Measurements from ENCODE around the gene BLOC1S2.
A peak's percentile ranks its signal among the peaks of the same experiment; 100 is the strongest.

Gene BLOC1S2

GRCh38 chr10:100286051-100287033, at the start of gene BLOC1S2:
Gene BLOC1S2, minus strand, starts transcription at chr10:100286680. Its CDS starts 21 bp downstream, at chr10:100286659.
- Histone ChIP-seq H3K27me3 (ENCODE audit: control insufficient read depth in 1 of 2, insufficient read depth in 2 of 2, low read length in 2 of 2) (no peaks in the 10 kb centered on the region), H3K9me3 (ENCODE audit: control insufficient read depth in 2 of 2, low read length in 2 of 2) (no peaks in the 10 kb centered on the region), H3K27ac (ENCODE audit: low read length) (peak within 1 kb of the TSS; percentile 94), H3K4me1 (ENCODE audit: control insufficient read depth, insufficient read depth, low read length) (peaks cover 9% of the 10 kb centered on the region), H3K9ac (ENCODE audit: low read length in 2 of 2) (peak within 1 kb of the TSS; percentile 96 to 97), H3K36me3 (ENCODE audit: control insufficient read depth in 2 of 2, insufficient read depth in 2 of 2, low read length in 2 of 2) (peaks cover 0 to 4% of the 10 kb centered on the region in 2 donors), H3K4me3 (ENCODE audit: low read length in 2 of 2) (peak within 1 kb of the TSS; percentile 98)

GRCh38 chr10:100334762-100335161, 48.3 kb upstream of the BLOC1S2 start:
- H3K36me3 ChIP-seq (ENCODE audit: control insufficient read depth in 2 of 2, insufficient read depth in 2 of 2, low read length in 2 of 2) = no peaks in the 10 kb centered on the region
- H3K4me3 ChIP-seq (ENCODE audit: low read length in 2 of 2) = no peak overlapping the region
- H3K9ac ChIP-seq (ENCODE audit: low read length in 2 of 2) = no peak overlapping the region
- H3K27me3 ChIP-seq (ENCODE audit: control insufficient read depth in 1 of 2, insufficient read depth in 2 of 2, low read length in 2 of 2) = peaks cover 20% of the 10 kb centered on the region in 2 donors
- H3K27ac ChIP-seq (ENCODE audit: low read length) = no peak overlapping the region
- no peaks in the 10 kb centered on the region for H3K4me1 ChIP-seq (ENCODE audit: control insufficient read depth, insufficient read depth, low read length)
- H3K9me3 ChIP-seq (ENCODE audit: control insufficient read depth in 2 of 2, low read length in 2 of 2) = no peaks in the 10 kb centered on the region

GRCh38 chr10:100333661-100334440, 47.4 kb upstream of the BLOC1S2 start:
- H3K9me3 ChIP-seq (ENCODE audit: control insufficient read depth in 2 of 2, low read length in 2 of 2) = no peaks in the 10 kb centered on the region
- no peaks in the 10 kb centered on the region for H3K36me3 ChIP-seq (ENCODE audit: control insufficient read depth in 2 of 2, insufficient read depth in 2 of 2, low read length in 2 of 2)
- H3K27ac ChIP-seq (ENCODE audit: low read length) = no peak overlapping the region
- no peak overlapping the region for H3K9ac ChIP-seq (ENCODE audit: low read length in 2 of 2)
- H3K4me1 ChIP-seq (ENCODE audit: control insufficient read depth, insufficient read depth, low read length) = no peaks in the 10 kb centered on the region
- peaks cover 20% of the 10 kb centered on the region in 2 donors for H3K27me3 ChIP-seq (ENCODE audit: control insufficient read depth in 1 of 2, insufficient read depth in 2 of 2, low read length in 2 of 2)
- H3K4me3 ChIP-seq (ENCODE audit: low read length in 2 of 2) = no peak overlapping the region

GRCh38 chr10:100333106-100333505, 46.6 kb upstream of the BLOC1S2 start:
- H3K27ac ChIP-seq (ENCODE audit: low read length) = no peak overlapping the region
- H3K4me1 ChIP-seq (ENCODE audit: control insufficient read depth, insufficient read depth, low read length) = no peaks in the 10 kb centered on the region
- H3K9ac ChIP-seq (ENCODE audit: low read length in 2 of 2) = no peak overlapping the region
- H3K36me3 ChIP-seq (ENCODE audit: control insufficient read depth in 2 of 2, insufficient read depth in 2 of 2, low read length in 2 of 2) = no peaks in the 10 kb centered on the region
- H3K4me3 ChIP-seq (ENCODE audit: low read length in 2 of 2) = no peak overlapping the region
- H3K9me3 ChIP-seq (ENCODE audit: control insufficient read depth in 2 of 2, low read length in 2 of 2) = no peaks in the 10 kb centered on the region
- peaks cover 20% of the 10 kb centered on the region in 2 donors for H3K27me3 ChIP-seq (ENCODE audit: control insufficient read depth in 1 of 2, insufficient read depth in 2 of 2, low read length in 2 of 2)

GRCh38 chr10:100330079-100330478, 43.6 kb upstream of the BLOC1S2 start, which contains the start of gene PKD2L1:
Gene PKD2L1, minus strand, starts transcription at chr10:100330228. Its CDS starts 125 bp downstream, at chr10:100330103.
- Histone ChIP-seq H3K9me3 (ENCODE audit: control insufficient read depth in 2 of 2, low read length in 2 of 2) (no peaks in the 10 kb centered on the region), H3K27ac (ENCODE audit: low read length) (no peak within 1 kb of the TSS), H3K4me3 (ENCODE audit: low read length in 2 of 2) (no peak within 1 kb of the TSS), H3K4me1 (ENCODE audit: control insufficient read depth, insufficient read depth, low read length) (no peaks in the 10 kb centered on the region), H3K9ac (ENCODE audit: low read length in 2 of 2) (no peak within 1 kb of the TSS), H3K27me3 (ENCODE audit: control insufficient read depth in 1 of 2, insufficient read depth in 2 of 2, low read length in 2 of 2) (peaks cover 20% of the 10 kb centered on the region in 2 donors), H3K36me3 (ENCODE audit: control insufficient read depth in 2 of 2, insufficient read depth in 2 of 2, low read length in 2 of 2) (no peaks in the 10 kb centered on the region)

GRCh38 chr10:100328198-100328597, 41.7 kb upstream of the BLOC1S2 start:
- Histone ChIP-seq H3K27ac (ENCODE audit: low read length) (no peak overlapping the region), H3K9ac (ENCODE audit: low read length in 2 of 2) (no peak overlapping the region), H3K4me3 (ENCODE audit: low read length in 2 of 2) (no peak overlapping the region), H3K9me3 (ENCODE audit: control insufficient read depth in 2 of 2, low read length in 2 of 2) (no peaks in the 10 kb centered on the region), H3K36me3 (ENCODE audit: control insufficient read depth in 2 of 2, insufficient read depth in 2 of 2, low read length in 2 of 2) (no peaks in the 10 kb centered on the region), H3K4me1 (ENCODE audit: control insufficient read depth, insufficient read depth, low read length) (no peaks in the 10 kb centered on the region), H3K27me3 (ENCODE audit: control insufficient read depth in 1 of 2, insufficient read depth in 2 of 2, low read length in 2 of 2) (peaks cover 15 to 20% of the 10 kb centered on the region in 2 donors)

GRCh38 chr10:100327718-100328009, 41.2 kb upstream of the BLOC1S2 start:
- Histone ChIP-seq H3K27ac (ENCODE audit: low read length) (no peak overlapping the region), H3K9ac (ENCODE audit: low read length in 2 of 2) (no peak overlapping the region), H3K9me3 (ENCODE audit: control insufficient read depth in 2 of 2, low read length in 2 of 2) (no peaks in the 10 kb centered on the region), H3K4me3 (ENCODE audit: low read length in 2 of 2) (no peak overlapping the region), H3K27me3 (ENCODE audit: control insufficient read depth in 1 of 2, insufficient read depth in 2 of 2, low read length in 2 of 2) (peaks cover 12 to 20% of the 10 kb centered on the region in 2 donors), H3K36me3 (ENCODE audit: control insufficient read depth in 2 of 2, insufficient read depth in 2 of 2, low read length in 2 of 2) (no peaks in the 10 kb centered on the region), H3K4me1 (ENCODE audit: control insufficient read depth, insufficient read depth, low read length) (no peaks in the 10 kb centered on the region)

GRCh38 chr10:100327007-100327717, 40.7 kb upstream of the BLOC1S2 start:
- no peaks in the 10 kb centered on the region for H3K4me1 ChIP-seq (ENCODE audit: control insufficient read depth, insufficient read depth, low read length)
- H3K9me3 ChIP-seq (ENCODE audit: control insufficient read depth in 2 of 2, low read length in 2 of 2) = no peaks in the 10 kb centered on the region
- H3K36me3 ChIP-seq (ENCODE audit: control insufficient read depth in 2 of 2, insufficient read depth in 2 of 2, low read length in 2 of 2) = no peaks in the 10 kb centered on the region
- H3K27ac ChIP-seq (ENCODE audit: low read length) = no peak overlapping the region
- H3K4me3 ChIP-seq (ENCODE audit: low read length in 2 of 2) = no peak overlapping the region
- no peak overlapping the region for H3K9ac ChIP-seq (ENCODE audit: low read length in 2 of 2)
- H3K27me3 ChIP-seq (ENCODE audit: control insufficient read depth in 1 of 2, insufficient read depth in 2 of 2, low read length in 2 of 2) = peaks cover 12 to 20% of the 10 kb centered on the region in 2 donors

- Histone ChIP-seq H3K27ac (ENCODE audit: low read length) (no peak overlapping the region), H3K4me3 (ENCODE audit: low read length in 2 of 2) (no peak overlapping the region), H3K4me1 (ENCODE audit: control insufficient read depth, insufficient read depth, low read length) (no peaks in the 10 kb centered on the region), H3K9ac (ENCODE audit: low read length in 2 of 2) (no peak overlapping the region), H3K27me3 (ENCODE audit: control insufficient read depth in 1 of 2, insufficient read depth in 2 of 2, low read length in 2 of 2) (peaks cover 2 to 3% of the 10 kb centered on the region in 2 donors), H3K36me3 (ENCODE audit: control insufficient read depth in 2 of 2, insufficient read depth in 2 of 2, low read length in 2 of 2) (no peaks in the 10 kb centered on the region), H3K9me3 (ENCODE audit: control insufficient read depth in 2 of 2, low read length in 2 of 2) (no peaks in the 10 kb centered on the region)
Measured at GRCh38 chr10:100325158-100325557, 38.7 kb upstream of the BLOC1S2 start.

- no peak overlapping the region for H3K9ac ChIP-seq (ENCODE audit: low read length in 2 of 2)
- H3K9me3 ChIP-seq (ENCODE audit: control insufficient read depth in 2 of 2, low read length in 2 of 2) = no peaks in the 10 kb centered on the region
- no peak overlapping the region for H3K4me3 ChIP-seq (ENCODE audit: low read length in 2 of 2)
- H3K36me3 ChIP-seq (ENCODE audit: control insufficient read depth in 2 of 2, insufficient read depth in 2 of 2, low read length in 2 of 2) = no peaks in the 10 kb centered on the region
- no peaks in the 10 kb centered on the region for H3K4me1 ChIP-seq (ENCODE audit: control insufficient read depth, insufficient read depth, low read length)
- H3K27ac ChIP-seq (ENCODE audit: low read length) = no peak overlapping the region
- peaks cover 0 to 14% of the 10 kb centered on the region in 2 donors for H3K27me3 ChIP-seq (ENCODE audit: control insufficient read depth in 1 of 2, insufficient read depth in 2 of 2, low read length in 2 of 2)
Measured at GRCh38 chr10:100319707-100320402, 33.4 kb upstream of the BLOC1S2 start.
